HG02610 (cell line): Measurements from ENCODE around the gene ZNF215.
"Not testable (repeated sequence)": the region's sequence is repeated elsewhere in the genome, so short reads cannot be mapped to it uniquely, and the experiment has no call there.

Experiments used
- ATAC-seq: cut with Tn5 transposase; IDR thresholded peaks from one replicate; pipeline ENCODE4 v1.9.1; 2021; ENCODE audit warnings: mild to moderate bottlenecking, moderate library complexity; ENCODE audit not compliant: unreplicated experiment

ZNF215 gene

DNA sequence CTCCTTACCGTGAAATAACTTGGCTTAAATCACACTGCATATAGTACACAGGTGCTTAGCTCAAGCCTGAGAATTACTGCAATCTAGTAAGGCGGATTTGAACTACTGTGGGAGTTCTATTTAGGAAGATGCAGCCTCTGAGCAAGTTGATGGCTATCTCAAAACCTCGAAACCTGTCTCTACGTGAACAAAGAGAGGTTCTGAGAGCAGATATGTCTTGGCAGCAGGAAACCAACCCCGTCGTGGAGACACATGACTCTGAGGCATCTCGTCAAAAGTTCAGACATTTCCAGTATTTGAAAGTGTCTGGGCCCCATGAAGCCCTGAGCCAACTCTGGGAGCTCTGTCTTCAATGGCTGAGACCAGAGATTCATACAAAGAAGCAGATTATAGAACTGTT lies 5.9 kb downstream of the ZNF215 start:
- no peak for ATAC-seq

- ATAC-seq, result no peak
Observed at GRCh38 chr11:6941970-6942369, 15.7 kb downstream of the ZNF215 start.

DNA sequence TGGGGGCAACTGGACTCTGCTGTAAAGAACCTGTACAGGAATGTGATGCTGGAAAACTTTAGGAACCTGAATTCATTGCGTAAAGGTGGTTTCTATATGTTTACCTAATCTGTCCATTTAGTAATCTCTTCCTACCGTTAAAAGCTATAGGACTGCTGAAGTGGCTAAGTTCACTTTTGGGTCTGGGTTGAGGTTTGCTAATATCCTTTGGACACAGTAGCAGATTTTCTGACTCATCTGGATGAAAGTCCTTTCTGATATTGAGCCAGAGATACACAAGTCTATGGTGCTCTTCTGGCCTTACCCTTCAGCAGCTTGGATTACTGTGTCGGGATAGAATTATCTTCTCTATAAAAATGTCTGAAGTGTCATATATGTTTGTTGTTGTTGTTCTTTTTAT lies 16.9 kb downstream of the ZNF215 start:
- no peak for ATAC-seq

- not testable (repeated sequence) for ATAC-seq
Observed at GRCh38 chr11:6954248-6954647, 28.0 kb downstream of the ZNF215 start.

DNA sequence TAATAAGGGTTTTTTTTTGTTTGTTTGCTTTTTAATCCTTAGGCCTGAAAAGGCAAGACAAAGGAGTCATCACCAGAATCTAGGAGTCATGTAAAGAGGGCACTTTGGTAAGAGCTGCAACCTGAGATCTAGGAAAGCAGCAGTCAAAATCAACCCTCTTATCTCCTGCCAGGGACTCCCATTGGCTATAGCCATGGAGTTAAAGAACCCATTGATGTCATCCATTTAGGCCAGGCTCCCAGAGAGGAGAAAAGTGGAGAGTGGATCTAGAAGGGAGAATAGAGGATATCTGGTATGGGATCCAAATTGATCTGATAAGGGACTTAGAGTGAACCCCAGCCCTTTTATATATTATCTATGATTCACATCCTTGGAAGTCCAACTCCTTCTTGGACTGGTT lies 35.9 kb downstream of the ZNF215 start:
- no peak for ATAC-seq

GRCh38 chr11:6962673-6963072 lies 36.4 kb downstream of the ZNF215 start:
- ATAC-seq, result no peak

- no peak for ATAC-seq
Observed at GRCh38 chr11:6968816-6969215, 42.6 kb downstream of the ZNF215 start.

DNA sequence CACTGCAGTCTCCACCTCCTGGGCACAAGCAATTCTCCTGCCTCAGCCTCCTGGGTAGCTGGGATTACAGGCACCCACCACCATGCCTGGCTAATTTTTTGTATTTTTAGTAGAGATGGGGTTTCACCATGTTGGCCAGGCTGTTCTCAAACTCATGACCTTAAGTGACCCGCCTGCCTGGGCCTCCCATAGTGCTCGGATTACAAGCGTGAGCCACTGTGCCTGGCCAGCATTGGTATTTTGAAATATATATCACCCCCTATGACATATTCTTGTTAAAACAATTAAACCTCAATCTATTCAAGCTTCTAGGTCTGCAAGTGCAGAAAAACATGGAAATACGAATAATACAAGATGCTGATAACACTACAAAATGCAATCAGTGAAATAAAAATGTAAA lies 43.6 kb downstream of the ZNF215 start:
- not testable (repeated sequence) for ATAC-seq

DNA sequence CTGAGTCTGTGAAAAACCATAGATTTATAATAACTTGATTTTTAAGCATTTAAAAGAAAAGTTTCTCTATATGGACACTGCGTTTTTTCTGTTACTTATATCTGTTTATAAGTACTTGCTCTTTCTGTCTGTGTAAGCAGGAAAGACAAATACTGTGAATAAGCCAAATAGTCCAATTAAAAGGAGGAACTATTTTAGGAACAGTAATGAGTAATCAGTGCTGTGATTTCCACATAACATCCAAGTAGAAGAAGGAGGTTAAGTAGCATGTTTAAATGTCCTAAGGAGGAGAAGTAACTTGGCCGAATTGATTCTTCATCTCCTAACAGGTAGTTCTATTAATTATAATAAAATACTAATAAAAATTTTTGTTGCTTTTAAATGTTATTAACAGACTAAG lies 53.1 kb downstream of the ZNF215 start:
- no peak for ATAC-seq

- no peak for ATAC-seq
Observed at GRCh38 chr11:6986487-6986886, 60.3 kb downstream of the ZNF215 start.

GRCh38 chr11:6988506-6988905 lies 62.3 kb downstream of the ZNF215 start:
- no peak for ATAC-seq

- no peak for ATAC-seq
Observed at GRCh38 chr11:6991227-6991626, 65.0 kb downstream of the ZNF215 start.

DNA sequence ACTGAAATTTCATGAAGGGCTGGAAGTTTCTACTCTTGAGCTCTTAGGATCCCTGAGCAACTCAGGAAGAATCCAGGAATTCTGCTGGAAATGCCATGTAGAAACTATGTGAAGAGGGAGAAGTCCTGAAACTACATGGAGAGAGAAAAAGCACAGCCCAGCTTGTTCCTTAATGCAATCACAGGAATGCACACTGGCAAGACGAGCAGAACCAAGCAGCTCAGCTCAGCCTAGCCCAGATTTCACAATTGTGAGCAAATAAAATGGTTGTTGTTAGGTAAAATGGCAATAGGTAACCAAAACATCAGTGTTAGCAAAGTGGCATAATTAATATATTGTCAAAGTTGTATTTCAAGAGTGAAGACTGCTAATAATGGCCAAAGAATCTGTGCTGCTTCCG lies 65.8 kb downstream of the ZNF215 start:
- ATAC-seq, result no peak

- no peak for ATAC-seq
Observed at GRCh38 chr11:6992457-6993417, 66.5 kb downstream of the ZNF215 start.

DNA sequence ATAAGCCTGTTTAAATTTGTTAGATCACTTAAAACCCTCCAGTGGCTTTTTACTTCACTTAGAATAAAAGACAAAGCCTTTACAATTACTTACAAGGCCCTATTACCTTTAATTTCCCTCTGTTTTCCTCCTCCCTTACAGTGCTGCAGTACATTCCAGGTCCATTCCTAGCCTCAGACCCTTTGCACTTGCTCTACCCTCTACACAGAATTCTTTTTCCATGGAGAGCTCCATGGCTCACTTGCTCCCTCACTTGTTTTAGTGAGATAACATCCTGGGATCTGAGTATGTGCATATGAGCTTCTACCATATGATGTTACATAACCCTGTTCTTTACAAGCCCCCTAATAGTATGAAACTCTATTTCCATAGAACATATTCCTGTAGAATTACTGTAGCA lies 69.5 kb downstream of the ZNF215 start:
- ATAC-seq, result no peak

GRCh38 chr11:7004482-7004881 lies 78.3 kb downstream of the ZNF215 start:
- ATAC-seq, result peak; percentile 91
